Fibroblast of skin of right biceps (primary cell): Measurements from ENCODE around the gene ANTXR1.

ENCODE experiments used
- DNase-seq: peaks from one replicate; pipeline ENCODE4 v3.0.0-alpha.2; 2013

ANTXR1 gene

GRCh38 chr2:69076601-69077000, 63.6 kb downstream of the ANTXR1 start:
- DNase-seq, result no peak

GRCh38 chr2:69077252-69077950, 64.4 kb downstream of the ANTXR1 start:
- no peak for DNase-seq

- DNase-seq, result no peak
Observed at GRCh38 chr2:69080071-69080470, 67.1 kb downstream of the ANTXR1 start.

GRCh38 chr2:69081001-69081580, 68.1 kb downstream of the ANTXR1 start:
- no peak for DNase-seq

- no peak for DNase-seq
Observed at GRCh38 chr2:69081757-69082156, 68.8 kb downstream of the ANTXR1 start.

GRCh38 chr2:69082430-69082997, 69.5 kb downstream of the ANTXR1 start:
- DNase-seq, result peak; percentile 74

- DNase-seq, result peak; percentile 54
Observed at GRCh38 chr2:69083235-69083748, 70.3 kb downstream of the ANTXR1 start.

- DNase-seq, result no peak
Observed at GRCh38 chr2:69084492-69084891, 71.5 kb downstream of the ANTXR1 start.

GRCh38 chr2:69086466-69086865, 73.5 kb downstream of the ANTXR1 start:
- DNase-seq, result no peak

- DNase-seq, result no peak
Observed at GRCh38 chr2:69087211-69087911, 74.4 kb downstream of the ANTXR1 start.

- DNase-seq, result peak; percentile 66
Observed at GRCh38 chr2:69087912-69088240, 74.9 kb downstream of the ANTXR1 start.

- DNase-seq, result no peak
Observed at GRCh38 chr2:69088466-69088865, 75.5 kb downstream of the ANTXR1 start.

- DNase-seq, result no peak
Observed at GRCh38 chr2:69089266-69089665, 76.3 kb downstream of the ANTXR1 start.

GRCh38 chr2:69089998-69090397, 77.0 kb downstream of the ANTXR1 start:
- no peak for DNase-seq

GRCh38 chr2:69090820-69091219, 77.8 kb downstream of the ANTXR1 start:
- DNase-seq, result no peak

- no peak for DNase-seq
Observed at GRCh38 chr2:69092857-69093256, 79.9 kb downstream of the ANTXR1 start.

- DNase-seq, result peak; percentile 77
Observed at GRCh38 chr2:69095305-69095704, 82.3 kb downstream of the ANTXR1 start.

GRCh38 chr2:69096326-69097095, 83.5 kb downstream of the ANTXR1 start:
- DNase-seq, result no peak

GRCh38 chr2:69097148-69097610, 84.2 kb downstream of the ANTXR1 start:
- no peak for DNase-seq

- DNase-seq, result peak; percentile 51
Observed at GRCh38 chr2:69097891-69098655, 85.1 kb downstream of the ANTXR1 start.

GRCh38 chr2:69099541-69099940, 86.6 kb downstream of the ANTXR1 start:
- DNase-seq, result peak; percentile 70

GRCh38 chr2:69100220-69100723, 87.3 kb downstream of the ANTXR1 start:
- no peak for DNase-seq
